Measurements from ENCODE around the gene MYEF2. TPM values are rescaled to one million over a fixed set of nuclear protein-coding genes. Genes with fewer than 3 reads are reported as not detected.
A peak's percentile ranks its signal among the peaks of the same experiment; 100 is the strongest.

Gene MYEF2, protein sequence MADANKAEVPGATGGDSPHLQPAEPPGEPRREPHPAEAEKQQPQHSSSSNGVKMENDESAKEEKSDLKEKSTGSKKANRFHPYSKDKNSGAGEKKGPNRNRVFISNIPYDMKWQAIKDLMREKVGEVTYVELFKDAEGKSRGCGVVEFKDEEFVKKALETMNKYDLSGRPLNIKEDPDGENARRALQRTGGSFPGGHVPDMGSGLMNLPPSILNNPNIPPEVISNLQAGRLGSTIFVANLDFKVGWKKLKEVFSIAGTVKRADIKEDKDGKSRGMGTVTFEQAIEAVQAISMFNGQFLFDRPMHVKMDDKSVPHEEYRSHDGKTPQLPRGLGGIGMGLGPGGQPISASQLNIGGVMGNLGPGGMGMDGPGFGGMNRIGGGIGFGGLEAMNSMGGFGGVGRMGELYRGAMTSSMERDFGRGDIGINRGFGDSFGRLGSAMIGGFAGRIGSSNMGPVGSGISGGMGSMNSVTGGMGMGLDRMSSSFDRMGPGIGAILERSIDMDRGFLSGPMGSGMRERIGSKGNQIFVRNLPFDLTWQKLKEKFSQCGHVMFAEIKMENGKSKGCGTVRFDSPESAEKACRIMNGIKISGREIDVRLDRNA
- 126 and 128 TPM in 2 replicates for total RNA-seq
- long read RNA-seq, partial matches to known transcripts = 5 of 20 reads
- long read RNA-seq, other reads (novel, unspliced or antisense) = 14 of 20 reads

DNA sequence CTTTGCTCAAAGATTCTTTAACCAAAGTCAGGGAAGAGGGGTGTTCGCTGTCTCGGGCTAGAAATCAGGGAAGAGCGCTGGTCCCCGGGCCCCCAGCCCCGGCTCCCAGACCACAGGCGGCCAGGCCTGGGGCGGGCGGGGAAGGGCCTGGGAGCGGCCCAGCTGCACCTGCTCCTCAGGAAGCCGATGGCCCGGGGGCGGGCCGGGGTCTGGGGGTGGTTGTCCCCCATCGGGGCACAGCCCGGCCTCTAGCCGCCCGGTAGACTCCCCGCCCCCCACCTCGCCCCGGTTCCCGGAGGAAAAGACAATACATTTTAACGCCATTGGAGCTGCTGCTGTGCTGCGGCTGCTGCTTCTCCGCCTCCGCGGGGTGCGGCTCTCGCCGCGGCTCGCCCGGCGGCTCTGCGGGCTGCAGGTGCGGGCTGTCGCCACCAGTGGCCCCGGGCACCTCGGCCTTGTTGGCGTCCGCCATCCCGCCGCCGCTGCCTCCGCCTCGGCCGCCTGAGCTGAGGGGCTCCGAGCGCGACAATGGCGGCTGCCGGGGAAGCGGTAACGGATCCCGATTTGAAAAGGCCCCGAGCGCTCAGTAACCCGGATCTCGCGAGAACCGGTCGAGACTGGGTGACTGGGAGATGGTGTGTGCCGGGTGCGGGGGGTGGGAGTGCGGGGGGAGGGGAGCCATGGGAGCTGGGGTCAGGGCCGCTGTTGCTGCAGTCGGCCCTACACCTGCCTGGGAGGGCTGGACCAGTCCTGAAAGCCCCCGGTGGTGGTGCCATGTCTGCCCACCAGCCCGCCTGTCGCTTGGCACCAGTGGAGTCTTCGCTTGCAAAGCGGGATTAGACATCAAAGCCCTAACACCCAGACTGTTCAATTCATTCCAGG lies at the start of gene MYEF2:
TSS of gene MYEF2 (minus strand) at position 530 of the 882 bp plus-strand sequence. CDS start at position 472, 58 bp downstream.
- TF ChIP-seq, protein P1, sequence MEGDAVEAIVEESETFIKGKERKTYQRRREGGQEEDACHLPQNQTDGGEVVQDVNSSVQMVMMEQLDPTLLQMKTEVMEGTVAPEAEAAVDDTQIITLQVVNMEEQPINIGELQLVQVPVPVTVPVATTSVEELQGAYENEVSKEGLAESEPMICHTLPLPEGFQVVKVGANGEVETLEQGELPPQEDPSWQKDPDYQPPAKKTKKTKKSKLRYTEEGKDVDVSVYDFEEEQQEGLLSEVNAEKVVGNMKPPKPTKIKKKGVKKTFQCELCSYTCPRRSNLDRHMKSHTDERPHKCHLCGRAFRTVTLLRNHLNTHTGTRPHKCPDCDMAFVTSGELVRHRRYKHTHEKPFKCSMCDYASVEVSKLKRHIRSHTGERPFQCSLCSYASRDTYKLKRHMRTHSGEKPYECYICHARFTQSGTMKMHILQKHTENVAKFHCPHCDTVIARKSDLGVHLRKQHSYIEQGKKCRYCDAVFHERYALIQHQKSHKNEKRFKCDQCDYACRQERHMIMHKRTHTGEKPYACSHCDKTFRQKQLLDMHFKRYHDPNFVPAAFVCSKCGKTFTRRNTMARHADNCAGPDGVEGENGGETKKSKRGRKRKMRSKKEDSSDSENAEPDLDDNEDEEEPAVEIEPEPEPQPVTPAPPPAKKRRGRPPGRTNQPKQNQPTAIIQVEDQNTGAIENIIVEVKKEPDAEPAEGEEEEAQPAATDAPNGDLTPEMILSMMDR (IDR thresholded peaks at IDR 0.05; ENCODE audit: unreplicated experiment) = no peak
- H3K27ac Mint-ChIP-seq = peak within 1 kb of the TSS; percentile 97
- peak within 1 kb of the TSS; percentile 93 for H3K4me3 Mint-ChIP-seq (ENCODE audit: low read depth)
- H3K27me3 Mint-ChIP-seq = peaks cover 2% of the 10 kb centered on the region
- peaks cover 10% of the 10 kb centered on the region for H3K4me1 Mint-ChIP-seq (ENCODE audit: low read depth)
- DNase-seq (ENCODE audit: low spot score, unreplicated experiment) = peak; percentile 73
- H3K36me3 Mint-ChIP-seq (ENCODE audit: insufficient read depth) = peaks cover 24% of the 10 kb centered on the region
- peaks cover 21% of the 10 kb centered on the region for H3K9me3 Mint-ChIP-seq (ENCODE audit: low read depth)

DNA sequence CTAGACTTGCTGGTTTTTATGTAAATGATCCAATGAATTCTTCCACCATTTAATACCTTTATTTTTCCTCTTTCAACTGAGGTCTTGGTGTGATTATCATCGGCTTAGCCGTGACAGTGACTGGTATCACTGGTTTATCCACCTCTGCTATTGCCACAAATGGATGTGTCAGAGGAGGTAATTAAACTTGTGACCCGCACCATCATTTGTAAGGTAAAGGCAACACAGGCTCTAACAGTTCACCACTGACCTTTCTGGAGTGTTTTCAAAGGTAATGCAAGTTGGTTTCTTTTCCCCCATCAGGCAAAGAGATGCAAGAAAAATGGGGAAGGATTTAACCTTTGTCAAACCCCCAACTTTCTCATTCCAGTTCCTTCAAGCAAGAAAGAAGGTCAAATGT lies 47.7 kb upstream of the MYEF2 start:
- TF ChIP-seq, protein P1 (IDR thresholded peaks at IDR 0.05; ENCODE audit: unreplicated experiment) = no peak
- Mint-ChIP-seq H3K9me3 (ENCODE audit: low read depth) (peaks cover 7% of the 10 kb centered on the region), H3K36me3 (ENCODE audit: insufficient read depth) (no peaks in the 10 kb centered on the region), H3K27me3 (peaks cover 26% of the 10 kb centered on the region), H3K4me3 (ENCODE audit: low read depth) (no peak overlapping the region), H3K27ac (no peak overlapping the region), H3K4me1 (ENCODE audit: low read depth) (peaks cover 14% of the 10 kb centered on the region)
- DNase-seq (ENCODE audit: low spot score, unreplicated experiment) = no peak

DNA sequence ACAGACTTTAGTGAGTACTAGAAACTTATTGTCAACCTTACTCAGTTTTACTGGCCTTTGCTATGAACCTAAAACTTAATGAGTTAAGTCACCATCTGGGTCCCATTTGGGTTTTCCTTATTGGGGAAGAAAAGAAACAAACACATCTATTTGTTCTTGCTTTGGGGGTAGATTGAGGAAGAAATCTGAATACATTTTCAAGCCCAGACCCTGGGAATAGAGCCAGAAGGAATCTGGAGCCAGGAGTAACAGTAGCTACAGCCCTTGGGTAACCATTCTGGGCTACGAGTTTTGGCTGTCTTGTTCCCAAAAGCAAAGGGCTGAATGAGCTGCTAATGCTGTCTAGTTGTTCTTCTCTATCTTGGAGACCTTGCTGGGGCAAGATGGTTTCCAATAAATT lies 44.5 kb upstream of the MYEF2 start:
- Mint-ChIP-seq H3K27me3 (peaks cover 25% of the 10 kb centered on the region), H3K9me3 (ENCODE audit: low read depth) (peaks cover 4% of the 10 kb centered on the region), H3K4me1 (ENCODE audit: low read depth) (peaks cover 13% of the 10 kb centered on the region), H3K4me3 (ENCODE audit: low read depth) (no peak overlapping the region), H3K27ac (no peak overlapping the region), H3K36me3 (ENCODE audit: insufficient read depth) (no peaks in the 10 kb centered on the region)
- TF ChIP-seq, protein P1 (IDR thresholded peaks at IDR 0.05; ENCODE audit: unreplicated experiment) = no peak
- DNase-seq (ENCODE audit: low spot score, unreplicated experiment) = no peak

DNA sequence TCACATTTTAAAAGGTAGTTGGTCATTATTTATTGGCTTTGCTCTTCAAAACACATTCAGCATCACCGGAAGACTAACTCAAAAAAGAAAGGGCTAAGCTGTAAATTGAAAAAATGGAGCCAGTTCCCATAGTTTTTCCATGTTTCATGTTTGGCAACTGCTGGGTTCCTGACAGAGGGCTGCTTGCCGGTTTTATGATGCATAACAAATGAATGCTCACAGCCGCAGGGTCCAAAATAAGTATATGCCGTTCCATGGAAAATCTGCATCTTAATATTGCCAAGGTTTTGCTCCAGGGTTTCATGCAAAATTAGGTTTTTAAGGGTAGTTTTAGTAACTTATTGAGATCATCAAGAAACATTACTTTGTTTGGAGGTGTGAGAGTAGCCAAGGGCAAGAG lies 43.8 kb upstream of the MYEF2 start:
- Mint-ChIP-seq H3K27ac (no peak overlapping the region), H3K9me3 (ENCODE audit: low read depth) (no peaks in the 10 kb centered on the region), H3K4me3 (ENCODE audit: low read depth) (no peak overlapping the region), H3K36me3 (ENCODE audit: insufficient read depth) (no peaks in the 10 kb centered on the region), H3K27me3 (peaks cover 24% of the 10 kb centered on the region), H3K4me1 (ENCODE audit: low read depth) (peaks cover 12% of the 10 kb centered on the region)
- DNase-seq (ENCODE audit: low spot score, unreplicated experiment) = no peak
- TF ChIP-seq, protein P1 (IDR thresholded peaks at IDR 0.05; ENCODE audit: unreplicated experiment) = no peak

DNA sequence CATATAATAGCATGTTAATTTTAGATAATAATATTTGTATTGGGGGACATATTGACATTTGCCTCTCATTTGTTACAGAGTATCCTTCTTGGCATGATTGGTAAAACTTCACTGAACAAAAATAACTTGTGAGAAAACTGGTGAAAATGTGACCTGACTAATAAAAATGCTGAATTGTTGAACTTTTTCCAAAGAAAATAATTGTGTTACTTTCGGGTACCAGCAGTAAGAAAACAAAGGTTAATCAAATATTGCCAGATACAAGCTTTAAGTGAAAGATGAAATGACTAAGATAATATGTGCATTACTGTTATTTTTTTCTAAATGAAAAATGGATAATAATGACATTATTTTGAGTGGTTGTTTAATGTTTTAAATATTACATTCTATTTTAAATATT lies 43.2 kb upstream of the MYEF2 start:
- H3K27ac Mint-ChIP-seq = no peak overlapping the region
- no peaks in the 10 kb centered on the region for H3K36me3 Mint-ChIP-seq (ENCODE audit: insufficient read depth)
- H3K9me3 Mint-ChIP-seq (ENCODE audit: low read depth) = no peaks in the 10 kb centered on the region
- H3K4me1 Mint-ChIP-seq (ENCODE audit: low read depth) = peaks cover 9% of the 10 kb centered on the region
- H3K4me3 Mint-ChIP-seq (ENCODE audit: low read depth) = no peak overlapping the region
- TF ChIP-seq, protein P1 (IDR thresholded peaks at IDR 0.05; ENCODE audit: unreplicated experiment) = no peak
- peaks cover 24% of the 10 kb centered on the region for H3K27me3 Mint-ChIP-seq
- DNase-seq (ENCODE audit: low spot score, unreplicated experiment) = no peak

All from progenitor cell of endocrine pancreas (in vitro differentiated cells).